Memory B cell (primary cell): ENCODE data around the gene ACTN4.

Source experiments
- ATAC-seq: fragments of 150-1000 bp; cut with Tn5 transposase; 2 replicates; pipeline ENCODE4 v1.10.0; 2021; ENCODE audit warnings: low read depth, mild to moderate bottlenecking, moderate library complexity
- DNase-seq, 2 donors: peaks; one replicate each; pipeline ENCODE4 v3.0.0; 2022; ENCODE audit warnings: low spot score in 2 of 2
- H3K27ac Mint-ChIP-seq: one replicate; pipeline ENCODE4 v1.8.0; 2022; ENCODE audit warnings: mild to moderate bottlenecking, moderate library complexity, mixed read lengths
- H3K27me3 Mint-ChIP-seq: one replicate; pipeline ENCODE4 v1.8.0; 2022; ENCODE audit warnings: mixed read lengths
- H3K36me3 Mint-ChIP-seq: one replicate; pipeline ENCODE4 v1.8.0; 2022; ENCODE audit warnings: mild to moderate bottlenecking, mixed read lengths
- H3K4me1 Mint-ChIP-seq: one replicate; pipeline ENCODE4 v1.8.0; 2022; ENCODE audit warnings: mixed read lengths
- H3K4me3 Mint-ChIP-seq: one replicate; pipeline ENCODE4 v1.8.0; 2022; ENCODE audit warnings: mild to moderate bottlenecking, moderate library complexity, mixed read lengths
- H3K9me3 Mint-ChIP-seq: one replicate; pipeline ENCODE4 v1.8.0; 2022; ENCODE audit warnings: mixed read lengths

The ACTN4 gene

DNA sequence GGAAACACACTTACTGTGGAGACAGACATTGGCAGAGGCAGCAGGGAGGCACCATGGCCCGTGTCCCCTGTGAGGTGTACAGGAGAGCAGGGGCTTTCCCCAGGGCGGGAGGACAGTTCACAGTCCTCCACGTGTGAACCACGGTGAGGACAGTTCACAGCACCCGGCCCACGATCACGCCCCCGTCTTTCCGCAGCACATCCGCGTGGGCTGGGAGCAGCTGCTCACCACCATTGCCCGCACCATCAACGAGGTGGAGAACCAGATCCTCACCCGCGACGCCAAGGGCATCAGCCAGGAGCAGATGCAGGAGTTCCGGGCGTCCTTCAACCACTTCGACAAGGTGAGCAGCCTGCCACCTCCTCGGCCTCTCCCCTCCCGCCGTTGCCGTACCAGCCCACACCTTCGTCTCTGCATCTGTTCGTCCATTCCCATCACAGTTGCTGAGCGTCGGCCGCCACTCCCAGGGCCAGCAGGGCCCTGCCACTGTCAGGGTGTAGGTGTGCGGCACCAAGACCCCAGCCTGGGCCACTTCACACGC is 79.4 kb downstream of the ACTN4 start:
- Mint-ChIP-seq H3K27me3 (no peaks in the 10 kb centered on the region), H3K4me3 (no peak overlapping the region), H3K4me1 (peaks cover 8% of the 10 kb centered on the region), H3K36me3 (peaks cover 17% of the 10 kb centered on the region), H3K27ac (no peak overlapping the region), H3K9me3 (no peaks in the 10 kb centered on the region)
- ATAC-seq (no peak), DNase-seq (no peak)

DNA sequence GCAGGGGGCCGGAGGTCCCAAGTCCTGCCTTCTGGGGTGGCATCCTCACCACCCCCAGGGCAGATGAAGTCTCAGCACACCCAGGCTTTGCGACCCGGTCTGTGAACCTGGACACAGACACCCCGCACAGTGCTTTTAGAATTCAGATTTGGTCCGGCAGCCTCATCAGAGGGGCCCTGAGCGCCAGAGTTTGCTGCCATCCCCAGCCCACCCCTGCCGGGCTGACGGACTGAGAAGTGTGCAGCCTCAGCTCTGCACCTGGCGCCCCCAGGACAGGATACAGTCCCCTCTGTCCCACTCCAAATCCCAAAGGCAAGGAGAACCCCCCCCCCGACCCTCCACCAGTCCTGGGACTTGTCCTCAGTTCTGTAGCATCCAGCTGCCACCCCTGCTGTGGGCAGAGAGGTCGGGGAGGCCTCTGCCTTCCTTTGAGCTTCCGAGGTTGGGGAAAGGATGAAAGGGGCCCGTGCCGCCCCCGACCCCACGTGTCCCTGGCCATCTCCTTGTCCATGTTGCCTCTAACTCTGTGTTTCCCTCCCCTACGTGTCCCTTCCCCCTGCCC is 79.9 kb downstream of the ACTN4 start:
- ATAC-seq: no peak
- peak overlapping the region; percentile 53 for H3K27ac Mint-ChIP-seq
- H3K9me3 Mint-ChIP-seq: no peaks in the 10 kb centered on the region
- peaks cover 17% of the 10 kb centered on the region for H3K36me3 Mint-ChIP-seq
- DNase-seq: no peak
- no peaks in the 10 kb centered on the region for H3K27me3 Mint-ChIP-seq
- H3K4me1 Mint-ChIP-seq: peaks cover 11% of the 10 kb centered on the region
- no peak overlapping the region for H3K4me3 Mint-ChIP-seq

DNA sequence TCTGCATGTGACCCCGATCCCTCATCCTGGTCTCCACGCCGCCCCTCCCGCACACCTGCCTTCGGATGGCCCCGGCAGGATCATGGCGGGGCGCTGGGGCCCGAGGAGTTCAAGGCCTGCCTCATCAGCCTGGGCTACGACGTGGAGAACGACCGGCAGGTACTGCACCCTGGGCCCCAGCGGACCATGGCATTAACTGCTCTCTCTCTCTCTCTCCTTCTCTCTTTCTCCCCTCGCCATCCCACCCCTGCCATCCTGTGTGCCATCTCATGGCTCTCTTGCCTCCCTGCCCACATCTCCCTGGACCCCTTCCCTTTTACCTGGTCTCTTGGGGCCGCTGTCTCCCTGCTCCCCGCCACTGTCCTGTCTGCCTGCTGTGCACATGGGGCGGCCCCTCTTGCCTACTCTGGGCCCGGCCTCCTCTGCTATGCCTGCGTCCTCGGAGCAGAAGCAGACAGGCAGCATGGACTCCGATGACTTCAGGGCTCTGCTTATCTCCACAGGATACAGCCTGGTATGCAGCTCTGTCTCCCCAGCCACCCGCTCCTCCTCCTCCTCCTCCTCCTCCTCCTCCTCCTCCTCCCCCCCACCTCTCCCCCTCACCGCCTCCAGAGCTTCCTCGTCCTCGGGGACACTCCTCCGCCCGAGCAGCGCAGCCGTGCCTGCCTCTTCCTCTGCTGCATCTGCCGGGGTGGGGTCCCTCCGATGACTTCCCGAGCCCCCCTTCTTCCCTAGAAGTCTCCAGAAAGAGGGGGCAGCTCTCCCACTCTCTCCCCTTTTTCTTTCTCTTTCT is 80.6 kb downstream of the ACTN4 start:
- Mint-ChIP-seq H3K4me1 (peaks cover 14% of the 10 kb centered on the region), H3K4me3 (no peak overlapping the region), H3K27ac (peak overlapping the region; percentile 53), H3K9me3 (no peaks in the 10 kb centered on the region), H3K36me3 (peaks cover 17% of the 10 kb centered on the region), H3K27me3 (no peaks in the 10 kb centered on the region)
- DNase-seq (no peak), ATAC-seq (no peak)

DNA sequence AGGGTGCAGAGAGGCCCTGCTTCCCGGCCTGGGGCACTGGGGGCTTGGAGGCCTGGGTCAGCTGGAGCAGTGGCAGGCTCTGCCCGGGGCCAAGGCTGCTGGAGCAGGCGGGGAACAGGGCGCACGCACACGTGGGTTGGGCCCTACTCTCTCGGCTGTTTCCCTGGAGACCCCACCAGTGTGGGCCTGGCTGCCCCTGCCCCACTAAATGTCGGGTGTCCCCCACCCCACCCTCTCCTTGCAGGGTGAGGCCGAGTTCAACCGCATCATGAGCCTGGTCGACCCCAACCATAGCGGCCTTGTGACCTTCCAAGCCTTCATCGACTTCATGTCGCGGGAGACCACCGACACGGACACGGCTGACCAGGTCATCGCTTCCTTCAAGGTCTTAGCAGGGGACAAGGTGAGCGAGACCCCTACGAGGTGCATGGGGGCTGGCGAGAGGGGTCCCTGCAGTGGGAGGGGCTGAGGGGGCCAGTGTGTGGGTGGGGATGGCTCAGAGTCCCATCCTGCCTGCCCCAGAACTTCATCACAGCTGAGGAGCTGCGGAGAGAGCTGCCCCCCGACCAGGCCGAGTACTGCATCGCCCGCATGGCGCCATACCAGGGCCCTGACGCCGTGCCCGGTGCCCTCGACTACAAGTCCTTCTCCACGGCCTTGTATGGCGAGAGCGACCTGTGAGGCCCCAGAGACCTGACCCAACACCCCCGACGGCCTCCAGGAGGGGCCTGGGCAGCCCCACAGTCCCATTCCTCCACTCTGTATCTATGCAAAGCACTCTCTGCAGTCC is 81.5 kb downstream of the ACTN4 start:
- Mint-ChIP-seq H3K4me1 (peaks cover 16% of the 10 kb centered on the region), H3K36me3 (peaks cover 17% of the 10 kb centered on the region), H3K27me3 (no peaks in the 10 kb centered on the region), H3K4me3 (no peak overlapping the region), H3K9me3 (no peaks in the 10 kb centered on the region), H3K27ac (peak overlapping the region; percentile 53)
- ATAC-seq (no peak), DNase-seq (no peak)

DNA sequence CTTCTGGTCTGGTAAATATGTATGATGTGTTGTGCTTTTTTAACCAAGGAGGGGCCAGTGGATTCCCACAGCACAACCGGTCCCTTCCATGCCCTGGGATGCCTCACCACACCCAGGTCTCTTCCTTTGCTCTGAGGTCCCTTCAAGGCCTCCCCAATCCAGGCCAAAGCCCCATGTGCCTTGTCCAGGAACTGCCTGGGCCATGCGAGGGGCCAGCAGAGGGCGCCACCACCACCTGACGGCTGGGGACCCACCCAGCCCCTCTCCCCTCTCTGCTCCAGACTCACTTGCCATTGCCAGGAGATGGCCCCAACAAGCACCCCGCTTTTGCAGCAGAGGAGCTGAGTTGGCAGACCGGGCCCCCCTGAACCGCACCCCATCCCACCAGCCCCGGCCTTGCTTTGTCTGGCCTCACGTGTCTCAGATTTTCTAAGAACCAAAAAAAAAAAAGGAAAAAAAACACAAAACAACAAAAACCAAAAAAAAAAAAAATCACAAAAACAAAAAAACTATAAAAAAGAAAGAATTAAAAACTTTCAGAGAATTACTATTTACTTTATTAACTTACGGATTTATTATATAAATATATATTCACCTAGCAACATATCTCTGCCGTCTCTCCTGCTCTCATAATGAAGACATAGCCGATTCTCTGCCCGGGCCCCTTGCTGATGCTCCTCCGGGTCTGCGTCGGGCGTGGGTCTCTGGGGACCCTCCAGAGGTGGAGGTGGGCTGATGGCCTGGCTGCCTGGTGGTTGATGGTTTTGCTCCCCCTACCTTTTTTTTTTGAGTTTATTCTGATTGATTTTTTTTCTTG is 82.4 kb downstream of the ACTN4 start:
- no peaks in the 10 kb centered on the region for H3K27me3 Mint-ChIP-seq
- H3K9me3 Mint-ChIP-seq: no peaks in the 10 kb centered on the region
- peak overlapping the region; percentile 62 for H3K27ac Mint-ChIP-seq
- no peak overlapping the region for H3K4me3 Mint-ChIP-seq
- peak; percentile 80 to 84 for DNase-seq
- H3K4me1 Mint-ChIP-seq: peaks cover 20% of the 10 kb centered on the region
- peak; percentile 85 for ATAC-seq
- H3K36me3 Mint-ChIP-seq: peaks cover 17% of the 10 kb centered on the region

DNA sequence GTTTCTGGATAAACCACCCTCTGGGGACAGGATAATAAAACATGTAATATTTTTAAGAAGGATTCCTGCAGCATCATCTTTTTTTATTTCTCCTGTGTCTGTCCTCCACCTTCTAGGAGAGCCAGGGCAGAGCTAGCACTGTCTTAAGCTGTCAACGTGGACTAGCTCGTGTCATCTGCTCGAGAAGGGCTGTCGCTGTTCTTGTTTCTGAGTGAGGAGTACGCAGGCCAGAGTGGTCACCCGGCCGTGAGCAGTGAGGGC is 83.0 kb downstream of the ACTN4 start:
- H3K4me1 Mint-ChIP-seq: peaks cover 22% of the 10 kb centered on the region
- H3K4me3 Mint-ChIP-seq: no peak overlapping the region
- H3K27ac Mint-ChIP-seq: peak overlapping the region; percentile 48
- no peaks in the 10 kb centered on the region for H3K27me3 Mint-ChIP-seq
- no peaks in the 10 kb centered on the region for H3K9me3 Mint-ChIP-seq
- H3K36me3 Mint-ChIP-seq: peaks cover 17% of the 10 kb centered on the region
- DNase-seq (no peak), ATAC-seq (no peak)

DNA sequence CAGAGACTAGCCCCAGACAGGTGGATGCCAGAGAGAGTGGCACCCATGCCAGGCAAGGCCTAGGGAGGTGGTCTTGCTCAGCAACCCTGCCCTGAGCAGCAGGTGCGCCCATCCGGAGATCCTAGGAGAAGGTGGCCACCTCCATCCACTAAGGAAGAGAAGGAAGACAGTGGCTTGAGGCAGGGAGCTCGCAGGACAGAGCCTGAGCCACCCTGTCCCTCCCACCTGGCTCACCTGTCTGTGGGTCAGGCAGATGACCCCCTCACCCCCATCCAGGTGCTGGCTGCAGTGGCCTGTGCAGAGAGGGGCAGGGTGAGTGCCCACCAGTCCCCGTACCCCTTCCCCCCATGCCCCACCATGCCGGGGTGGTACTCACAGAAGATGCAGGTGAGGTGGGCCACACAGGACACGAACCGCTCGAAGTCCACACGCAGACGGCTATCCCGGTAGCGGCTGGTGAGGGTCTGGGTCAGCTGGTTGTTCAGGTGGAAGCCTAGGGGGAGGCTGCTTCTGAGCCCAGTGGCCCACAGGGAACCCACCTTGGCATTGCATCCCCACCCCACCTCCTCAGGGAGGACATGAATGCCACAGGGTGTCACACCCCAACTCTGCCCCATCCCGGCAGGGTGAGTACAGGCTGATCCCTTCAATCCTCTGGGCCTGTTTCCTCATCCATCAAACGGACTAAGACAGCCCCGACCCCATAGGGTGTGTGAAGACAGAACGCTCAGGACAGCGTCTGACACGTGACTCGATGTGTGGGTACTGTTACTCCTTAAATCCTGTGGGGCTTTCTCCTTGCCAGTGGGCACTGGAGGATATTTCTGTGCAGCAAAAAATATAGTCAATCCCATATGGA is 83.5 kb downstream of the ACTN4 start:
- DNase-seq (no peak), ATAC-seq (no peak)
- H3K4me3 Mint-ChIP-seq: no peak overlapping the region
- peaks cover 22% of the 10 kb centered on the region for H3K4me1 Mint-ChIP-seq
- H3K27ac Mint-ChIP-seq: peak overlapping the region; percentile 48
- peaks cover 17% of the 10 kb centered on the region for H3K36me3 Mint-ChIP-seq
- no peaks in the 10 kb centered on the region for H3K9me3 Mint-ChIP-seq
- no peaks in the 10 kb centered on the region for H3K27me3 Mint-ChIP-seq

DNA sequence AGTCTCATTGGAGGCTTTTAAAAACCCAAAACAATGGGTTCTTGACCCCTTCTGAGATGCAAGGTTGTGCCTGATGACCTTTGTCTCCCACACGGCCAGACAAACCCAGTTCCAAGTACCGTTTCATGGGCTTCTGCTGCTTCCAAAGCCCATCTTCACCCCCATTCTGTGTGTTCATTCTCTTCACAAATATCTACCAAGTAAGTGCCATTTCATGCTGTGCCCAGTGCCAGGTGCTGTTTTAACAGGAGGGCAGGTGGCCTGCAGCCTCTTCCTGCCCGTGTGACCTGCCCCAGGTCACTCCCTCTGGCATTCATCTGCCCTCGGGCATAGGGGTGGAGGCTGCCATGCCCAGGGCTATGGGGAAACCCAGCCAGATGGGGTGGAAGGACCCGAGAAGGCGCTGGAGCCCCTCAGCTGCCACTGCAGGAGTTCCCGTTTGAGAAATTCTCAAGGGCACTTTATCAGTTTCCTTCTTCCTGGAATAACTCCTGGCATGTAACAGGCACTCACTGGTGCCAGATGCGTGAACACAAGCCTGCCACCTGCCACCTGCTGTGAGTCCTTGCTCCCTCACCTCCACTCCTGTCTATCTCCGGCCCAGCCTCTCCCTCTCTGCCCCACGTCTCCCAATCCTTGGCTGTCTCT is 84.3 kb downstream of the ACTN4 start:
- H3K27me3 Mint-ChIP-seq: no peaks in the 10 kb centered on the region
- peaks cover 26% of the 10 kb centered on the region for H3K4me1 Mint-ChIP-seq
- H3K36me3 Mint-ChIP-seq: peaks cover 16% of the 10 kb centered on the region
- DNase-seq: no peak
- H3K4me3 Mint-ChIP-seq: no peak overlapping the region
- H3K9me3 Mint-ChIP-seq: no peaks in the 10 kb centered on the region
- ATAC-seq: no peak
- peak overlapping the region; percentile 78 for H3K27ac Mint-ChIP-seq

DNA sequence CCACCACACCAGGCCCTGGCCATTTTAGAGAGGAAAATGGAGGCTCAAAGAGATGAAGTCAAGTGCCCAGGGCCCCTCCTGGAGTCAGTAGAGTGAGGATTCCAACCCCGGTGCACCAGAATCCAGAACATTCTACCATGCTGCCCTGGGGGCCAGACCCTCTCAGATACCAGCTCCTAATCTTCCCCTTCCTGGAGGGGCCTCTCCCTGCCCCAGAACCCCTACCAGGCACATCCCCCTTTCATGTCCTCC is 85.7 kb downstream of the ACTN4 start:
- H3K4me3 Mint-ChIP-seq: no peak overlapping the region
- peak overlapping the region; percentile 82 for H3K27ac Mint-ChIP-seq
- no peaks in the 10 kb centered on the region for H3K27me3 Mint-ChIP-seq
- peaks cover 10% of the 10 kb centered on the region for H3K36me3 Mint-ChIP-seq
- peaks cover 28% of the 10 kb centered on the region for H3K4me1 Mint-ChIP-seq
- ATAC-seq: no peak
- no peak for DNase-seq
- H3K9me3 Mint-ChIP-seq: no peaks in the 10 kb centered on the region

DNA sequence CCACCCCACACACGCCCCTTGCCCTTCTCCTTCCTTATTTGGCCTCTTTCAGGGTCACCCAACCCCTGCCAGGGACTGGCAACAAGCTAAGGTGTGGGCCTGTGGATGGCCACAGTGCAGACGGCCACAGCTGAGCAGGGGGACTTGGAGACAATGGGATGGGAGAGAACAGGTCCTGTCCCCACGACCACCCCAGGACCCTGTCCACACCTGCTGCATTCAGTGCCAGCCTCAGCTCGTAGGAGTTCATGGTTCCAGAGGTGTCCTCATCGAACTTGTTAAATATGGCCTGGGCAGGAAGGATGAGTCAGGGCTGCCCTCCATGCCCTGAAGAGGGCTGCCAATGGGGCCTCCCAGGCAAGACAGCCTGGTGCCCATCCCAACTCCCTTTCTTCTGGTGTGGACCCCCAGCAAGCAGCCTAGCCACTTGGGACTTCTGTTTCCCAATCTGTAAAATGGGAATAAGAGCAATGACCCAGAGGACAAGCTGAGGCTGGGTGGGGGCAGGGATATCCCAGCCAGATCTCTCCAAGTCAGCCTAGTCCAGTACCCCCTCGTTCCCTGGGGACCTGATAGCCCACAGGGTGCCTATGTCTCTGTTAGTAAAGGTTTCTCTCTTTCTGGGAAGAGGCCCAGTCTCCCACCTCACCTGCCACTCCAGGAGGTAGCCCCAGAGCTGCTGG is 86.2 kb downstream of the ACTN4 start:
- DNase-seq: no peak
- peak overlapping the region; percentile 88 for H3K4me3 Mint-ChIP-seq
- peaks cover 28% of the 10 kb centered on the region for H3K4me1 Mint-ChIP-seq
- peaks cover 7% of the 10 kb centered on the region for H3K36me3 Mint-ChIP-seq
- H3K9me3 Mint-ChIP-seq: no peaks in the 10 kb centered on the region
- ATAC-seq: no peak
- peak overlapping the region; percentile 82 for H3K27ac Mint-ChIP-seq
- H3K27me3 Mint-ChIP-seq: no peaks in the 10 kb centered on the region

DNA sequence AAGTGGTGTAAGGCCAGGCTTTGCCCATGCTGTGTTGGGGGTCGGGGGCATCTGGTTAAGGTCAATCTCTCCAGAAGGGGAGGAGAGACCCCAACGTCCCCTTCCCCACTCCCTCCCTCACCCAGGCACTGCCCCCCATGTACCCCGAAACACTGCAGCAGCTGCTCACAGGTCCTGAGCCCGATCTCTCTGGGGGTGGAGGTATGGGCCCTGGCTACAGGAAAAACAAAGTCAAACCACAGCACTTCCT is 86.7 kb downstream of the ACTN4 start:
- DNase-seq: no peak
- Mint-ChIP-seq H3K4me3 (peak overlapping the region; percentile 88), H3K36me3 (peaks cover 7% of the 10 kb centered on the region), H3K4me1 (peaks cover 28% of the 10 kb centered on the region), H3K27me3 (no peaks in the 10 kb centered on the region), H3K9me3 (no peaks in the 10 kb centered on the region), H3K27ac (peak overlapping the region; percentile 82)
- peak; percentile 18 for ATAC-seq

DNA sequence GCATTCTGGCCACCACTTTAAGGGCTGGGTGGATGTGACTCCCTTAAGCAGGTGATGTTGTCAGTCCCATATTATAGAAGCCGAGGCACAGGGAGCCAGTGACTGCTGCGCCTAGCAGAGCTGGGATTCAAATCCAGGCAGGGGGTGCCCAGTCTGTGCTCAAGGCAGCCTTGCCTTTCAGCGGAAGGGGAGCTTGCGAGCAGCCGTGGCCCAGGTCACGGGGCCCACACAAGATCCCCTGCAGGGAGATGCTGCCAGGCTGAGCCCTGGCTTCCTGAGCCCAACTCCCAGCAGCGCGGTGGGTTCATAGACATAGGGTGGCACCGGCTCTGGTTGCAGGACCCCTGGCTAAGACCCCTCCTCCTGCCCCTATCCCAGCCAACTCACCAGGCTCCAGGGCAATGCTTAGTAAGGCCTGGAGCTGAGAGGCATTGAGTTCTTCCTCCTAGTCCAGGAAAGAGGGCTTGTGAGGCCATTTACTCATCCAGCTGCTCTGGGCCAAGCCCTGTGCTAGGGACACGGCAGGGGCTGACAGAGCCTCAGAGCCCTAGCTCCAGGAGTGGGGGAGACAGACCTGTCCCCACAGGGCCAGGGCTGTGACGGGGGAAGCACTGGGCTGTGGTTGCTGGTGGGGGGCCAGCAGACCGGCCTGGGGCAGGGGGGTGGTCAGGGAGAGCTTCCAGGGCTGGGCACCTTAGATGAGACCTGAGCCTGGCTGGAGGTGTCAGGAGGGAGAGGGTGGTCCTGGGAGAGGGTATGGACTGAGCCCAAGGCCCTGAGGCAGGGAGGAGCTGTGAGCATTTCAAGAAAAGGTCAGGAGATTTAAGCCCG is 87.2 kb downstream of the ACTN4 start:
- peak overlapping the region; percentile 88 for H3K4me3 Mint-ChIP-seq
- peak overlapping the region; percentile 82 for H3K27ac Mint-ChIP-seq
- ATAC-seq (peak; percentile 28), DNase-seq (peak; percentile 29 to 46)
- peaks cover 5% of the 10 kb centered on the region for H3K36me3 Mint-ChIP-seq
- no peaks in the 10 kb centered on the region for H3K27me3 Mint-ChIP-seq
- H3K9me3 Mint-ChIP-seq: peaks cover 2% of the 10 kb centered on the region
- peaks cover 28% of the 10 kb centered on the region for H3K4me1 Mint-ChIP-seq
